ENCODE measurements around the gene COX6B2.

Gene COX6B2

DNA sequence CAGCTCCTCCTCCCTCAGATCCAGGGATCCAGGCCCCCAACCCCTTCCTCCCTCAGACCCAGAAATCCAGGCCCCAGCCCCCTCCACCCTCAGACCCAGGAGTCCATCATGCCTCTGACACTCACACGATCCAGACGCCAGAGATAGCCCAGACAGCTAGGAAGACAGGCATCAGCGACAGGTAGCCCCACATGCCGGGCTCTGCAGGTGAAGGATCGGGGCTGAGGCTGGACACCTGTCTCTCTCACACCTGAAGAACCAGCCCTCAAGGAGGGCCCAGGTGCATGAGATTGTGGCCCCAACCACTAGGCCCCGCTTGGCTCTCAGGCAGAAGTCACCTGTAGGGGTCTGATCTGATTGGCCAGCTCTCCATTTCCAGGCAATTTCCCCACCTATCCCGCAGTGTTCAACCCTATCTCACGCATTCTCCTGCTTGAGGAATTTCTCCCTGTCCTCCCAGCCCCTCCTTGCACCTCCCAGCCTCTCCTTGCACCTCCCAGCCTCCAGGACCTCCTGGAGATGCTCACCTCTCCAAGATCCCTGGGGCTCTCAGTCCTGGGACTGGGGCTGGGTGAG is 33.6 kb downstream of the COX6B2 start:
- no peak; the same call in 2 of the 3 replicates for ATAC-seq
- TF ChIP-seq ESRRG (CRISPR knock-in tag; IDR thresholded peaks at IDR 0.05) (no peak), SNAI2 (CRISPR knock-in tag; IDR thresholded peaks at IDR 0.05) (no peak), ARNTL (CRISPR knock-in tag; IDR thresholded peaks at IDR 0.05; ENCODE audit: borderline replicate concordance, low read depth) (no peak), ZFP30 (CRISPR knock-in tag; IDR thresholded peaks at IDR 0.05) (no peak), OSR1 (CRISPR knock-in tag; IDR thresholded peaks at IDR 0.05) (no peak), ZFP3 (CRISPR knock-in tag; IDR thresholded peaks at IDR 0.05) (no peak), PATZ1 (CRISPR knock-in tag; IDR thresholded peaks at IDR 0.05; ENCODE audit: borderline replicate concordance) (no peak), TCF4 (CRISPR knock-in tag; IDR thresholded peaks at IDR 0.05; ENCODE audit: borderline replicate concordance) (no peak), GLIS3 (CRISPR knock-in tag; IDR thresholded peaks at IDR 0.05) (no peak), BACH2 (CRISPR knock-in tag; IDR thresholded peaks at IDR 0.05; ENCODE audit: borderline replicate concordance) (no peak), ZNF70 (CRISPR knock-in tag; IDR thresholded peaks at IDR 0.05) (no peak), TOX (CRISPR knock-in tag; IDR thresholded peaks at IDR 0.05; ENCODE audit: borderline replicate concordance) (no peak), ZNF8 (CRISPR knock-in tag; IDR thresholded peaks at IDR 0.05) (no peak), CSRNP3 (CRISPR knock-in tag; IDR thresholded peaks at IDR 0.05) (no peak), ZC3H10 (CRISPR knock-in tag; IDR thresholded peaks at IDR 0.05) (no peak), CSDC2 (CRISPR knock-in tag; IDR thresholded peaks at IDR 0.05) (no peak), ISL1 (CRISPR knock-in tag; IDR thresholded peaks at IDR 0.05) (no peak), CREB5 (CRISPR knock-in tag; IDR thresholded peaks at IDR 0.05; ENCODE audit: low read depth) (no peak)

GRCh38 chr19:55319785-55320184 is 34.7 kb downstream of the COX6B2 start:
- TF ChIP-seq ARNTL (CRISPR knock-in tag; IDR thresholded peaks at IDR 0.05; ENCODE audit: borderline replicate concordance, low read depth) (no peak), ZFP3 (CRISPR knock-in tag; IDR thresholded peaks at IDR 0.05) (no peak), ZFP30 (CRISPR knock-in tag; IDR thresholded peaks at IDR 0.05) (no peak), CSRNP3 (CRISPR knock-in tag; IDR thresholded peaks at IDR 0.05) (no peak), TCF4 (CRISPR knock-in tag; IDR thresholded peaks at IDR 0.05; ENCODE audit: borderline replicate concordance) (no peak), RARB (CRISPR knock-in tag; IDR thresholded peaks at IDR 0.05) (no peak), ZC3H10 (CRISPR knock-in tag; IDR thresholded peaks at IDR 0.05) (no peak), ZNF8 (CRISPR knock-in tag; IDR thresholded peaks at IDR 0.05) (no peak), BACH2 (CRISPR knock-in tag; IDR thresholded peaks at IDR 0.05; ENCODE audit: borderline replicate concordance) (no peak), PPARA (CRISPR knock-in tag; IDR thresholded peaks at IDR 0.05; ENCODE audit: borderline replicate concordance) (no peak), SNAI2 (CRISPR knock-in tag; IDR thresholded peaks at IDR 0.05) (no peak), ISL1 (CRISPR knock-in tag; IDR thresholded peaks at IDR 0.05) (no peak), GLIS3 (CRISPR knock-in tag; IDR thresholded peaks at IDR 0.05) (no peak), CREB5 (CRISPR knock-in tag; IDR thresholded peaks at IDR 0.05; ENCODE audit: low read depth) (no peak), ZNF565 (CRISPR knock-in tag; conservative IDR thresholded peaks at IDR 0.05; ENCODE audit: low read depth) (no peak)
- TF ChIP-seq, protein P1, sequence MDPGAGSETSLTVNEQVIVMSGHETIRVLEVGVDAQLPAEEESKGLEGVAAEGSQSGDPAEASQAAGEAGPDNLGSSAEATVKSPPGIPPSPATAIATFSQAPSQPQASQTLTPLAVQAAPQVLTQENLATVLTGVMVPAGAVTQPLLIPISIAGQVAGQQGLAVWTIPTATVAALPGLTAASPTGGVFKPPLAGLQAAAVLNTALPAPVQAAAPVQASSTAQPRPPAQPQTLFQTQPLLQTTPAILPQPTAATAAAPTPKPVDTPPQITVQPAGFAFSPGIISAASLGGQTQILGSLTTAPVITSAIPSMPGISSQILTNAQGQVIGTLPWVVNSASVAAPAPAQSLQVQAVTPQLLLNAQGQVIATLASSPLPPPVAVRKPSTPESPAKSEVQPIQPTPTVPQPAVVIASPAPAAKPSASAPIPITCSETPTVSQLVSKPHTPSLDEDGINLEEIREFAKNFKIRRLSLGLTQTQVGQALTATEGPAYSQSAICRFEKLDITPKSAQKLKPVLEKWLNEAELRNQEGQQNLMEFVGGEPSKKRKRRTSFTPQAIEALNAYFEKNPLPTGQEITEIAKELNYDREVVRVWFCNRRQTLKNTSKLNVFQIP (CRISPR knock-in tag; IDR thresholded peaks at IDR 0.05; ENCODE audit: borderline replicate concordance, low read depth): no peak
- peak; percentile 93 for ATAC-seq

Measured in SK-N-SH treated with all-trans-retinoic acid at 6 μM for 48 hours (cell line).